HG03558 (cell line): ENCODE results near the gene LIMCH1.
"Not testable (repeated sequence)": the region's sequence is repeated elsewhere in the genome, so short reads cannot be mapped to it uniquely, and the experiment has no call there.

Experiments
- ATAC-seq: cut with Tn5 transposase; IDR thresholded peaks from one replicate; pipeline ENCODE4 v1.9.1; 2021; ENCODE audit warnings: moderate number of reproducible peaks; ENCODE audit not compliant: unreplicated experiment; ENCODE audit errors: extremely low read depth

Gene LIMCH1

GRCh38 chr4:41538017-41538733 lies at the start of gene LIMCH1:
Gene LIMCH1, plus strand, starts transcription at chr4:41538157. Its CDS starts 67,839 bp downstream, at chr4:41605996.
- no peak for ATAC-seq

GRCh38 chr4:41491081-41491576 lies 46.8 kb upstream of the LIMCH1 start:
- not testable (repeated sequence) for ATAC-seq

GRCh38 chr4:41496977-41497376 lies 41.0 kb upstream of the LIMCH1 start:
- no peak for ATAC-seq

- no peak for ATAC-seq
These were observed 39.8 kb upstream of the LIMCH1 start for GRCh38 chr4:41498177-41498576.

- ATAC-seq: no peak
These were observed 33.7 kb upstream of the LIMCH1 start for GRCh38 chr4:41504167-41504818.

- ATAC-seq: no peak
These were observed 32.7 kb upstream of the LIMCH1 start for GRCh38 chr4:41505161-41505661.

GRCh38 chr4:41506130-41506529 lies 31.8 kb upstream of the LIMCH1 start:
- no peak for ATAC-seq

- ATAC-seq: no peak
These were observed 30.5 kb upstream of the LIMCH1 start for GRCh38 chr4:41507291-41507947.

- ATAC-seq: no peak
These were observed 28.5 kb upstream of the LIMCH1 start for GRCh38 chr4:41509451-41509866.

GRCh38 chr4:41510179-41510578 lies 27.8 kb upstream of the LIMCH1 start:
- no peak for ATAC-seq

- ATAC-seq: no peak
These were observed 25.8 kb upstream of the LIMCH1 start for GRCh38 chr4:41512136-41512535.

GRCh38 chr4:41512596-41512995 lies 25.4 kb upstream of the LIMCH1 start:
- ATAC-seq: no peak

GRCh38 chr4:41514169-41514568 lies 23.8 kb upstream of the LIMCH1 start:
- no peak for ATAC-seq

- no peak for ATAC-seq
These were observed 23.0 kb upstream of the LIMCH1 start for GRCh38 chr4:41514766-41515481.

GRCh38 chr4:41517121-41517520 lies 20.8 kb upstream of the LIMCH1 start:
- no peak for ATAC-seq

- ATAC-seq: no peak
These were observed 20.2 kb upstream of the LIMCH1 start for GRCh38 chr4:41517747-41518146.

- no peak for ATAC-seq
These were observed 13.5 kb upstream of the LIMCH1 start for GRCh38 chr4:41524425-41524824.

GRCh38 chr4:41525129-41525528 lies 12.8 kb upstream of the LIMCH1 start:
- no peak for ATAC-seq

- no peak for ATAC-seq
These were observed 11.3 kb upstream of the LIMCH1 start for GRCh38 chr4:41526628-41527027.

GRCh38 chr4:41528512-41529205 lies 9.3 kb upstream of the LIMCH1 start:
- ATAC-seq: no peak
